ENCODE results near the gene CADM2. TPM values are rescaled to one million over a fixed set of nuclear protein-coding genes. Genes with fewer than 3 reads are reported as not detected.

CADM2 gene
- total RNA-seq, 1 experiment from 2014 or later: 1.3 TPM

GRCh38 chr3:85312331-85312730, 353.5 kb downstream of the CADM2 start:
- no peak overlapping the region for H3K4me3 Mint-ChIP-seq (ENCODE audit: low read depth, unreplicated experiment)
- no peaks in the 10 kb centered on the region for H3K27me3 Mint-ChIP-seq (ENCODE audit: unreplicated experiment)
- TF ChIP-seq, protein P1, sequence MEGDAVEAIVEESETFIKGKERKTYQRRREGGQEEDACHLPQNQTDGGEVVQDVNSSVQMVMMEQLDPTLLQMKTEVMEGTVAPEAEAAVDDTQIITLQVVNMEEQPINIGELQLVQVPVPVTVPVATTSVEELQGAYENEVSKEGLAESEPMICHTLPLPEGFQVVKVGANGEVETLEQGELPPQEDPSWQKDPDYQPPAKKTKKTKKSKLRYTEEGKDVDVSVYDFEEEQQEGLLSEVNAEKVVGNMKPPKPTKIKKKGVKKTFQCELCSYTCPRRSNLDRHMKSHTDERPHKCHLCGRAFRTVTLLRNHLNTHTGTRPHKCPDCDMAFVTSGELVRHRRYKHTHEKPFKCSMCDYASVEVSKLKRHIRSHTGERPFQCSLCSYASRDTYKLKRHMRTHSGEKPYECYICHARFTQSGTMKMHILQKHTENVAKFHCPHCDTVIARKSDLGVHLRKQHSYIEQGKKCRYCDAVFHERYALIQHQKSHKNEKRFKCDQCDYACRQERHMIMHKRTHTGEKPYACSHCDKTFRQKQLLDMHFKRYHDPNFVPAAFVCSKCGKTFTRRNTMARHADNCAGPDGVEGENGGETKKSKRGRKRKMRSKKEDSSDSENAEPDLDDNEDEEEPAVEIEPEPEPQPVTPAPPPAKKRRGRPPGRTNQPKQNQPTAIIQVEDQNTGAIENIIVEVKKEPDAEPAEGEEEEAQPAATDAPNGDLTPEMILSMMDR (IDR thresholded peaks at IDR 0.05; ENCODE audit: unreplicated experiment): no peak
- H3K27ac Mint-ChIP-seq (ENCODE audit: unreplicated experiment): no peak overlapping the region
- no peak for DNase-seq
- no peaks in the 10 kb centered on the region for H3K9me3 Mint-ChIP-seq (ENCODE audit: low read depth, unreplicated experiment)
- intact Hi-C loops (cut with micrococcal nuclease; ENCODE audit: unreplicated experiment): no loop called here
- CTCF ChIA-PET: no interaction called here
- BruUV-seq (replicated peaks): no TSS peak
- no peaks in the 10 kb centered on the region for H3K4me1 Mint-ChIP-seq (ENCODE audit: low read depth, unreplicated experiment)
- no peaks in the 10 kb centered on the region for H3K36me3 Mint-ChIP-seq (ENCODE audit: insufficient read depth, unreplicated experiment)

- no peaks in the 10 kb centered on the region for H3K27me3 Mint-ChIP-seq (ENCODE audit: unreplicated experiment)
- TF ChIP-seq, protein P1 (IDR thresholded peaks at IDR 0.05; ENCODE audit: unreplicated experiment): no peak
- no peaks in the 10 kb centered on the region for H3K4me1 Mint-ChIP-seq (ENCODE audit: low read depth, unreplicated experiment)
- CTCF ChIA-PET: no interaction called here
- intact Hi-C loops (cut with micrococcal nuclease; ENCODE audit: unreplicated experiment): no loop called here
- H3K36me3 Mint-ChIP-seq (ENCODE audit: insufficient read depth, unreplicated experiment): no peaks in the 10 kb centered on the region
- DNase-seq: no peak
- H3K9me3 Mint-ChIP-seq (ENCODE audit: low read depth, unreplicated experiment): no peaks in the 10 kb centered on the region
- H3K27ac Mint-ChIP-seq (ENCODE audit: unreplicated experiment): no peak overlapping the region
- BruUV-seq (replicated peaks): no TSS peak
- H3K4me3 Mint-ChIP-seq (ENCODE audit: low read depth, unreplicated experiment): no peak overlapping the region
These were observed 354.6 kb downstream of the CADM2 start for GRCh38 chr3:85313380-85313779.

DNA sequence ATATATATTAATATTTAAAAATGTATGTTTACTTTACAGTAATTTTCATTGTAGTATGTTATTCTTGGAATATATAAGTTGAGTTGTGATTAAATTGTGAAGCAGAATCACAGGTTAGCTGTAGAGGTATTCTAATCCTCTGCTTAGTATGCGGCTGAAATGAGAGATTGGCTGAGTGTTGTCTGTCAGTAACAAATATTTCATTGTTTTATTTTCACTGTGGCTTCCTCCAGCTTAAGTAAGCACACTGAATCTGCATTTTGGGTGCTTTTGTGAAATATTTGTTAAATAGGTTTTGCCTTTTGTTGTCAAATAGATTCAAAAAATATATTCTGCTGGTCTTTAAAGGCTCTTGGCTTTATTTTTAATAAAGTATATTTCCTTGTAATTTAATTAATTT, 357.5 kb downstream of the CADM2 start:
- no TSS peak for BruUV-seq (replicated peaks)
- Mint-ChIP-seq H3K4me1 (ENCODE audit: low read depth, unreplicated experiment) (no peaks in the 10 kb centered on the region), H3K27me3 (ENCODE audit: unreplicated experiment) (no peaks in the 10 kb centered on the region), H3K9me3 (ENCODE audit: low read depth, unreplicated experiment) (peaks cover 4% of the 10 kb centered on the region), H3K27ac (ENCODE audit: unreplicated experiment) (no peak overlapping the region), H3K36me3 (ENCODE audit: insufficient read depth, unreplicated experiment) (no peaks in the 10 kb centered on the region), H3K4me3 (ENCODE audit: low read depth, unreplicated experiment) (no peak overlapping the region)
- DNase-seq: no peak
- intact Hi-C loops (cut with micrococcal nuclease; ENCODE audit: unreplicated experiment): no loop called here
- TF ChIP-seq, protein P1 (IDR thresholded peaks at IDR 0.05; ENCODE audit: unreplicated experiment): no peak
- CTCF ChIA-PET: no interaction called here

DNA sequence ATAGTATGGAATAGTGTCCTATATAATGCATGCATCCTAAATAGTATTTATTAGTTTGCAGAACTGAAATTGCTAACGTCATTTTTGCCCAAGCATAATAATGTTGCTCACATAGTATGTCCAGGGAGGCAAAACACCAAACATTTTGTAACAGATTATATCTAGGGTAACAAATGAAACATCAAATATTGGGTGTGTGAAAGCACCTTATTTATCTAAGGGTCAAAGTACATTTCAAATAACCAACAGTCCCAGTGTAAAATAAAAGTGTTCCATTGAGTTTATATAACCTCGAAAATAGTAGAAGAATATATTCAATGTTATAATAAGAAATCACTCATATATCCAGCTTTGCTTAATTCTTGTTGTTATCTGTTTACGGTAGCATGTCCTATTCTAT, 363.1 kb downstream of the CADM2 start:
- no TSS peak for BruUV-seq (replicated peaks)
- H3K9me3 Mint-ChIP-seq (ENCODE audit: low read depth, unreplicated experiment): peaks cover 4% of the 10 kb centered on the region
- H3K27me3 Mint-ChIP-seq (ENCODE audit: unreplicated experiment): no peaks in the 10 kb centered on the region
- CTCF ChIA-PET: no interaction called here
- TF ChIP-seq, protein P1 (IDR thresholded peaks at IDR 0.05; ENCODE audit: unreplicated experiment): no peak
- no peak overlapping the region for H3K27ac Mint-ChIP-seq (ENCODE audit: unreplicated experiment)
- H3K4me3 Mint-ChIP-seq (ENCODE audit: low read depth, unreplicated experiment): no peak overlapping the region
- H3K4me1 Mint-ChIP-seq (ENCODE audit: low read depth, unreplicated experiment): no peaks in the 10 kb centered on the region
- H3K36me3 Mint-ChIP-seq (ENCODE audit: insufficient read depth, unreplicated experiment): no peaks in the 10 kb centered on the region
- no peak for DNase-seq
- intact Hi-C loops (cut with micrococcal nuclease; ENCODE audit: unreplicated experiment): no loop called here

DNA sequence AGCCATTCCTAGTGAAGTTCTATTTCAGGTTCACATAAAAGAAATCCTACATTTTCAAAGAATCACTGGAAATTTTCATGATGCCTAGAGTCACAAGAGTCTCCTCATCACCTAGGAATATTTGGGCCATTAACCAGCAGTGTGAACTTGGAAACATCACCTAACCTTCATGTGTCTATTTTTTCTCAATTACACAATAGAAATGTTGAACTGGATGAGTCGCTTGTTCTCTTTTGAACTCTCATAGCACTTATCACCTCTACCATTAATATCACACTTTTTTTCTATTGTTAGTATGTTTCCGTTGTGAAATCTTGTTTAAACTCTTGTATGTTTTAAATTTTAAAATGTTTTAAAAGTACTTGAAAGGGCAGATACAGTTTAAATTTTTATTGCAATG, 371.3 kb downstream of the CADM2 start:
- TF ChIP-seq, protein P1 (IDR thresholded peaks at IDR 0.05; ENCODE audit: unreplicated experiment): no peak
- intact Hi-C loops (cut with micrococcal nuclease; ENCODE audit: unreplicated experiment): no loop called here
- no peaks in the 10 kb centered on the region for H3K36me3 Mint-ChIP-seq (ENCODE audit: insufficient read depth, unreplicated experiment)
- H3K27ac Mint-ChIP-seq (ENCODE audit: unreplicated experiment): no peak overlapping the region
- CTCF ChIA-PET: no interaction called here
- no peaks in the 10 kb centered on the region for H3K27me3 Mint-ChIP-seq (ENCODE audit: unreplicated experiment)
- no peaks in the 10 kb centered on the region for H3K4me1 Mint-ChIP-seq (ENCODE audit: low read depth, unreplicated experiment)
- no TSS peak for BruUV-seq (replicated peaks)
- no peak for DNase-seq
- no peak overlapping the region for H3K4me3 Mint-ChIP-seq (ENCODE audit: low read depth, unreplicated experiment)
- H3K9me3 Mint-ChIP-seq (ENCODE audit: low read depth, unreplicated experiment): no peaks in the 10 kb centered on the region

Data from Calu3 (cell line).